Endometrial microvascular endothelial cells (primary cell): ENCODE data around the gene ENOX1. TPM values are rescaled to one million over a fixed set of nuclear protein-coding genes. Genes with fewer than 3 reads are reported as not detected.

ENCODE experiments used
- in situ Hi-C: cut with HindIII; loops from 2 replicates; pipeline ENCODE4 v1.10.0; 2017; ENCODE audit warnings: low sequenced_read_pairs, low pct_unique_long_range_greater_than_20kb; ENCODE audit errors: inconsistent ontology term
- total RNA-seq: library from RNA; depleted of rRNA; stranded (reverse); fragments of >200 nt; gene quantifications from one replicate; pipeline ENCODE4 v1.2.3, GENCODE V29; 2015; ENCODE audit errors: inconsistent ontology term

The ENOX1 gene
- total RNA-seq, 1 donor from 2014 or later: not detected

DNA sequence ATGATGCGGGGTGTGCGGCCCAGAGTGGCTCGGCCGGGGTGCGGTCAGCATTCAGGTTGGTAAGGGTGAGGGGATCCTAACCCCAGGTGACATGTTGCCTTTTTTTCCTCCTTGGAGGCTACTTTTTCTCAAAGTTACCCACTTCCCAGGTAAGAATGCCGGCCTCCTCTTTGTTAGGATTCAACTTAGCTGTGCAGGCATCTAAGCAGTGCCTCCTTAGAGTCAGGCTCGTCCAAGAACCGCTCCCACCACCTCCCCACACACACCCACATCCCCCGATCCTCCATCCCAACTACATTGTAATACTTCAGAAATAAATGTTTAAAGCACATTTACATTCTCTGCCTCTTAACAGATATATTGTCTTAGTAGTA, 733 bp upstream of the ENOX1 start:
- in situ Hi-C loops: no loop called here

- in situ Hi-C loops: no loop called here
Measured at GRCh38 chr13:43786472-43786765, 353 bp downstream of the ENOX1 start.

DNA sequence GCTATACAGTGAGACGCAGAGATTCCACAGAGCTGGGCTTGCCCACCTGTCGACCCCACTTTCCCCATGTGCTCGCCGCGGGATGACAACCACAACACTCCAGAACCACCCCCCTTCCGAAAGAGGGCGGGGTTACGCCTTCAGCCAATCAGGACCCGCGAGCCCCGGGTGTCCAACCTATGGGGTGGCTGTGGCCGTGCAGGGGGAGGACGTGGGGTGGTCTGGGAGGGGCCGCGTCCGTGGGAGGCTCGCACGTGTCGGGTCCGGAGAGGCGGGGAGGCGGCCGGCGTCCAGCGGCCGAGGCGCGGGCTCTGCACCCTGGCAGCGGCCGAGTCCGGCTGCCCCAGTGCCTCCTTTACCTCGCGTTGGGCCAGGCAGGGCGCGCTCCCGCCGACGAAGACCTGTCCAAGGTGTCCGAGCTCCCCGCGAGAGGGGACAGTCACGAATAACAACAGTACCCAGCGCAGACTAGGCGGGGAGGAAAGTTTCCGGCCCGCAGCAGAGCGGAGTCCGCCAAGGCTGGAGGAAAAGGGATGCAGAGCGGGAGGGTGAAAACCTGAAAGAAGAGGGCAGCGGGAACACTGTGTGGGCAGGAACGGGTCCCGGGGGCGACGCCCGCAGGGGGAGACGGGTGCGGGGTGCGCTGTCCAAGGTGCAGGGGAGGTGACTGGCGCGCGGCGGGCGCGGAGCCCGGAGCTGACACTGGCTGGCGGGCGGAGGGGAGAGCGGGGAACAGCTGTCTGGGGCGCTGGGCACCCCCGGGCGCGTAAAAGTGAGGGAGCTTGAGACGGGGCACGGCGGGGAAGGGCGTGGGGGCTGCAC, 911 bp downstream of the ENOX1 start:
- in situ Hi-C loops: no loop called here

GRCh38 chr13:43785261-43785649, 1.5 kb downstream of the ENOX1 start:
- in situ Hi-C loops: no loop called here

GRCh38 chr13:43784496-43784895, 2.3 kb downstream of the ENOX1 start:
- in situ Hi-C loops: no loop called here

GRCh38 chr13:43783820-43784219, 3.0 kb downstream of the ENOX1 start:
- in situ Hi-C loops: no loop called here

DNA sequence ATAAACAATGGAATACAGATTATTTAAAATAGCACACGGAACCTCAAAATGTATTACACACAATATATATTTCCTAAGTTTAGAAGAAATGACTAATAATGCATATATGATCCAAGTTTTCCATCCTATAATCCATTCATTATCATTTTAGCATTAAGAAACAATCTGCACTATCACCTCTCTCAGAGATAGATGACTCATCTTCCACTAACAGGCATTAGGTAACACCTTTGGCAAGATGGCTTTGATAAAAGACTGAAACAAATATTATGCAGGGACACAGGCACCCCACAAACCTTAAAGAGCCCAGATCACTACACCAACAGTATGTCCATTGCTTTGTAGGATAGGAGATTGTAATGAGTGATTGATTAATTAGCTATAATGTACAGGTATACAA, 4.1 kb downstream of the ENOX1 start:
- in situ Hi-C loops: no loop called here

DNA sequence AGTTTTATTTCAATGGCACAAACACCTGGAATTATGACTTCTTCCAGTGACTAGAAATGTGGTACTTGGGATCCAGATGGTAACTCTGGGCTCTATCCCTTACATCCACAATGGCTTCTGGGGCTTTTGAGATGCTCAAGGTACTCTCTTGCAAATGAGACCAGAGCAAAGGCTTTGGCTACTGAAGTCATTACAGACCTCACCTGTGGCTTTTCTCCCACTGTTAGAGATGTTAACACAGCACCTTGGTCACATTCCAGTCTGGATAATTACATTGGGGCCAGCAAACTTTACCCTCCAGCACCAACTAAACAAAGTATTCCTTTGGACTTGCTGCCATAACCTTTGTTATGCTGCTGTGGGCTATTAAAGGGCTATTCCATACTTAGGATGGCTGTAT, 6.1 kb downstream of the ENOX1 start:
- in situ Hi-C loops: no loop called here

DNA sequence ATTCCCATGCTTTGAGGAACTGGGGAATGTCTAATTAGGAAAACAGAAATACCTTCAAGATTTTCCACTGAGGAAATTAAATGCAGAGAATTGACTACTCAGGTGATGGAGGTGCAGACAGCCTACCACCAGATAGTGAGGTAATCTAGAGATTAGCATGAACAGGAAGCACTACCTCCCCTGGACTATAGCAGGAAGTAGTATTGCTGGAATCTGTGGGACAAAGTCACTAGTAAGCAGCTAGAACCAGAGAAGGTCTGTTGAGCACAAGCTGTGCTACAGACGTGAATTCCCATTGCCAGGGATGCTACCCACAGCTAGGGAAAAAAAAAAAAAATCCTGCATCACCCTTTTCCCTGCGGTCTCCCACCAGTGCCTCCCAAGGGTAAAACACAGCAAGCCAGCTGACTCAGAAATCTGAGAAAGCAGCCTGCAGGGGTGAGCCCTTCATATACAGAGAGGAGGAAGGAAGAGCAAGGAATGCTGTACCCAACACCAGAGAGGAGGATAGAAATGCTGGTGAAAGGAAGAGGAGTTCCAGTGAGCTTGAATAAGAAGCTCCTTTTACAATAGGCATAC, 10.2 kb downstream of the ENOX1 start:
- in situ Hi-C loops: no loop called here

GRCh38 chr13:43776006-43776405, 10.8 kb downstream of the ENOX1 start:
- in situ Hi-C loops: no loop called here

DNA sequence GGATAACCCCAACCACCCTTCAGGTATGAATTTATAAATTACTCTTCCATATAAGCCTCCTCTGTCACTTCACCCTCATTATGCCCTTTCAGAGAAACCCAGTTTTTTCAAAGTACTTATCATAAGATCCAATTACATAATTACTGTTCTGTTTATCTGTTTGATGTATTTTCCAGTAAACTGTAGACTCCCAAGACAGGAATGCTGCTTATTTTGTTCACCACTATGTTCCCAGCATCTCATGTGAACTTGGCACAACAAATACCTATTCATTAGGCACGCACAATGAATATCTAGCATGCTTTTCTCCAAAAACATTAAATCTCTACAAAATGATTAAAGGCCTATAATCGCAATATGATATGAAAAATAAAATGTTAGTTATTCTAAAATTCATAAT, 13.2 kb downstream of the ENOX1 start:
- in situ Hi-C loops: no loop called here

- in situ Hi-C loops: no loop called here
Measured at GRCh38 chr13:43770871-43771270, 15.9 kb downstream of the ENOX1 start.

DNA sequence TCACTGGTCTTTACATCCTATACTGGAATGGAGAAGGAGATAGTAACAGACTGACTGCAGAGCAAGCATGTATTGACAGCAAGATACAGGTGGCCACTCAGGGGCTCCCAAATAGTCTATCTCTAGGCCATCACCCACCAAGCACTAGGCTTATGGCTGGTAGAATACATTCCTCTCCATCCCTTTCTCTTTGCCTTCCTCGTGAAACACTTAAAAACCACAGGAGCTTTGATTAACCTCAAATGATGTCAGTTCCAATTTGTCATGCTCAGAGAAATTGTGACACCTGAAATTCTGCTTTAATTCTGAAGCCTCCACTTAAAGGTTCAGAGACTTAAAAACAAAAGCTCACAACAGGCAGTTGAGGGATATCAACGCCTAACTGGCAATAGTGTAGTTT, 17.2 kb downstream of the ENOX1 start:
- in situ Hi-C loops: no loop called here

- in situ Hi-C loops: no loop called here
Measured at GRCh38 chr13:43767341-43767931, 19.3 kb downstream of the ENOX1 start.

GRCh38 chr13:43766725-43767124, 20.0 kb downstream of the ENOX1 start:
- in situ Hi-C loops: no loop called here

GRCh38 chr13:43764349-43764748, 22.4 kb downstream of the ENOX1 start:
- in situ Hi-C loops: no loop called here

DNA sequence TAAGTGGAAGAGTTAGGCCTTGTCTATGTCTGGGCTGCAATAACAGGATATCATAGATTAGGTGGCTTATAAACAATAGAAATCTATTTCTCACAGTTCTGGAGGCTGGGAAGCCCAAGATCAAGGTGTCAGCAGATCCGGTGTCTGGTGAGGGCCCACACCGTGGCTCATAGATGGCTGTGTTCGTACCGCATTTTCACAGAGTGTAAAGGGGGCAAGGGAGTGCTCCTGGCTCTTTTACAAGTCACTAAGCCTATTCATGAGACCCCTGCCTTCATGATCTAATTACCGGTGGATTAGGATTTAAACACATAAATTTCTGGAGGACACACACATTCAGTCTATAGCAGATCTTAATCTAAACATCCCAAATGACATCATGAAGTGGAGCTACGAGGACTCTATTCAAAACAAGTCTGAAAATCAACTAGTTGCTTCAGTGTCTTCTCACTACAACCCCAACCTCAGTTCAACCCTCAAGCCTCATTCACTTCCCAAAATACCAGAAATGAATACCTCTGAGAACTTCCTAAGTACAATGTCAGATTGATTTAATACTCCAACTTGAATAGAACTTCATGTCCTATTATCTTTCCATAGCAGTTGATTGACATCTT, 23.5 kb downstream of the ENOX1 start:
- in situ Hi-C loops: no loop called here

GRCh38 chr13:43761616-43762315, 25.0 kb downstream of the ENOX1 start:
- in situ Hi-C loops: no loop called here

DNA sequence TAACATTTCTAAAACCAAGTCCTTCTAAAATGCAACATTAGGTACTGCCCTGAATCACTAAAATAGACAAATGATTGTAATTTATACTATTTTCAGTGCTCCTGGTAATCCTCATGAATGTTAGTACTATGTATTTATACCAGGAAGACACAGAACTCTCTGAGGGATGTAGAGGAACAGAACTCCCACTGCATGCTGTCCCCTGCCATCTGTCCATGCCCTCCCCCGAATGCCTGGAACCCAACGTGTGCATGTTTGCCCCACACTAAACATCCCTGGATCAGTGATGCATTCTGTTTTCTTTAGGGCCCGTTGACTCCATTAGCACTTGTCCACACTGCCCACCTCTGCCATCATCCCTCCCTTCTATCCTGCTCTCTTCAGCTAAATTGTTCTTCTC, 26.5 kb downstream of the ENOX1 start:
- in situ Hi-C loops: no loop called here

- in situ Hi-C loops: no loop called here
Measured at GRCh38 chr13:43758834-43759233, 27.9 kb downstream of the ENOX1 start.
